H1 (cell line): ENCODE results near the gene NKG7. TPM values are rescaled to one million over a fixed set of nuclear protein-coding genes. Genes with fewer than 3 reads are reported as not detected.

Experiments
- CTCF ChIA-PET: fragments of 300-600 bp; sonication (Branson Sonifier 250); formaldehyde crosslinking; loops from one replicate; lab custom pipeline; 2021; ENCODE audit not compliant: partially characterized antibody; lab: Charles Lee
- POLR2A ChIA-PET: fragments of 300-600 bp; sonication (Branson Sonifier 250); formaldehyde crosslinking; loops from one replicate; lab custom pipeline; 2021; ENCODE audit warnings: inconsistent platforms; ENCODE audit not compliant: partially characterized antibody; lab: Charles Lee
- DNase-seq, 2 experiments: peaks; one replicate each; pipeline versions ENCODE4 v3.0.0 to v3.0.0-alpha.2; 2010 to 2022; ENCODE audit warnings: low spot score in 2 of 2, low read depth in 1 of 2, mixed read lengths in 1 of 2
- FAIRE-seq: peaks from 2 replicates; lab custom pipeline; 2011; peaks lifted over from hg19 to GRCh38; lab: Jason Lieb, UNC
- H2AFZ ChIP-seq: 2 replicates; pipeline ENCODE4 v1.8.1; 2012; ENCODE audit warnings: low read length, inconsistent platforms
- H2AK5ac ChIP-seq: 2 replicates; pipeline ENCODE4 v1.6.1; 2013; ENCODE audit warnings: low read depth, low read length
- H2BK120ac ChIP-seq: replicated peaks from 2 replicates; pipeline ENCODE3; 2013; ENCODE audit warnings: low read depth, low read length, inconsistent platforms
- H2BK12ac ChIP-seq: 2 replicates; pipeline ENCODE4 v1.6.1; 2013; ENCODE audit warnings: low read depth, low read length
- H2BK15ac ChIP-seq: 2 replicates; pipeline ENCODE4 v1.6.1; 2013; ENCODE audit warnings: low read length
- H2BK20ac ChIP-seq: 2 replicates; pipeline ENCODE4 v1.6.1; 2013; ENCODE audit warnings: low read length
- H2BK5ac ChIP-seq: 2 replicates; pipeline ENCODE4 v1.6.1; 2013; ENCODE audit warnings: low read depth, low read length
- H3K14ac ChIP-seq: 2 replicates; pipeline ENCODE4 v1.6.1; 2013; ENCODE audit warnings: inconsistent platforms; ENCODE audit not compliant: insufficient read length
- H3K18ac ChIP-seq: 2 replicates; pipeline ENCODE4 v1.6.1; 2013; ENCODE audit warnings: low read length; ENCODE audit errors: extremely low read depth
- H3K23ac ChIP-seq: 2 replicates; pipeline ENCODE4 v1.6.1; 2013; ENCODE audit warnings: inconsistent platforms; ENCODE audit not compliant: insufficient read length
- H3K23me2 ChIP-seq: 2 replicates; pipeline ENCODE4 v1.6.1; 2013; ENCODE audit warnings: low read depth, low read length
- H3K27ac ChIP-seq: 2 replicates; pipeline ENCODE4 v1.6.1; 2011; ENCODE audit warnings: low read depth, low read length, inconsistent platforms
- H3K27me3 ChIP-seq, 4 experiments: replicated peaks in 1 of 4; 1 replicate in 1 of 4; 2 replicates in 3 of 4; pipeline versions ENCODE4 v1.6.1 to v1.8.1; 2011 to 2013; ENCODE audit warnings: low read length in 3 of 4, mild to moderate bottlenecking in 3 of 4, inconsistent platforms in 2 of 4, mixed read lengths in 2 of 4, moderate library complexity in 1 of 4; ENCODE audit not compliant: control insufficient read depth in 3 of 4, insufficient read depth in 3 of 4; ENCODE audit errors: extremely low read depth in 1 of 4
- H3K36me3 ChIP-seq, 4 experiments: 2 replicates each; pipeline versions ENCODE4 v1.6.1 to v1.8.1; 2011 to 2013; ENCODE audit warnings: mild to moderate bottlenecking in 4 of 4, low read length in 3 of 4, moderate library complexity in 2 of 4, control low read depth in 1 of 4, inconsistent platforms in 1 of 4; ENCODE audit not compliant: insufficient read depth in 4 of 4, control insufficient read depth in 2 of 4
- H3K4ac ChIP-seq: replicated peaks from 2 replicates; pipeline ENCODE3; 2013; ENCODE audit warnings: low read length, low read depth, mixed read lengths, inconsistent platforms; ENCODE audit not compliant: insufficient read length
- H3K4me1 ChIP-seq, 4 experiments: replicated peaks in 1 of 4; 1 replicate in 1 of 4; 2 replicates in 3 of 4; pipeline versions ENCODE4 v1.6.1 to v1.8.1; 2011 to 2013; ENCODE audit warnings: low read length in 3 of 4, inconsistent platforms in 2 of 4, mixed read lengths in 1 of 4; ENCODE audit not compliant: insufficient read depth in 4 of 4, control insufficient read depth in 3 of 4
- H3K4me2 ChIP-seq, 2 experiments: 2 replicates each; pipeline versions ENCODE4 v1.6.1 to v1.8.1; 2011 to 2013; ENCODE audit warnings: low read depth in 2 of 2, low read length in 2 of 2, control low read depth in 1 of 2, inconsistent platforms in 1 of 2, mild to moderate bottlenecking in 1 of 2; ENCODE audit not compliant: insufficient read depth in 1 of 2
- H3K4me3 ChIP-seq, 4 experiments: fragments of 200-600, 300-600 bp in 1 of 4; sonication (generic), shearing (Covaris generic), sonication (Bioruptor Twin) in 1 of 4; 2 replicates each; pipeline versions ENCODE4 v1.5.1 to v1.8.1; 2011 to 2016; ENCODE audit warnings: low read length in 4 of 4, low read depth in 3 of 4, control low read depth in 2 of 4, inconsistent platforms in 2 of 4, mild to moderate bottlenecking in 2 of 4, mixed read lengths in 1 of 4, moderate library complexity in 1 of 4; ENCODE audit not compliant: insufficient read depth in 2 of 4; ENCODE audit errors: extremely low read depth in 1 of 4
- H3K56ac ChIP-seq: replicated peaks from 2 replicates; pipeline ENCODE3; 2013; ENCODE audit warnings: low read depth, mild to moderate bottlenecking, mixed read lengths, low read length, inconsistent platforms; ENCODE audit not compliant: insufficient read length
- H3K79me1 ChIP-seq: 2 replicates; pipeline ENCODE4 v1.6.1; 2013; ENCODE audit warnings: low read depth, low read length, control low read depth
- H3K79me2 ChIP-seq, 2 experiments: 2 replicates each; pipeline versions ENCODE4 v1.6.1 to v1.8.1; 2012 to 2013; ENCODE audit warnings: low read length in 2 of 2, mild to moderate bottlenecking in 2 of 2, inconsistent platforms in 1 of 2; ENCODE audit not compliant: insufficient read depth in 2 of 2, control insufficient read depth in 1 of 2
- H3K9ac ChIP-seq, 4 experiments: replicated peaks in 1 of 4; 1 replicate in 1 of 4; 2 replicates in 3 of 4; pipeline versions ENCODE4 v1.6.1 to v1.8.1; 2011 to 2013; ENCODE audit warnings: low read depth in 3 of 4, low read length in 3 of 4, control low read depth in 2 of 4, mild to moderate bottlenecking in 2 of 4, moderate library complexity in 2 of 4, inconsistent platforms in 1 of 4; ENCODE audit errors: extremely low read depth in 1 of 4
- H3K9me3 ChIP-seq, 2 experiments: 2 replicates each; pipeline versions ENCODE4 v1.6.1 to v1.8.1; 2012 to 2013; ENCODE audit warnings: mild to moderate bottlenecking in 2 of 2, moderate library complexity in 2 of 2, control low read depth in 1 of 2, inconsistent platforms in 1 of 2, low read depth in 1 of 2, low read length in 1 of 2, mixed read lengths in 1 of 2; ENCODE audit not compliant: insufficient read depth in 2 of 2
- H4K20me1 ChIP-seq, 2 experiments: replicated peaks in 1 of 2; 2 replicates each; pipeline versions ENCODE3 to v1.8.1; 2011 to 2013; ENCODE audit warnings: inconsistent platforms in 2 of 2, low read length in 2 of 2, mild to moderate bottlenecking in 1 of 2; ENCODE audit not compliant: insufficient read depth in 2 of 2, control insufficient read depth in 1 of 2
- H4K5ac ChIP-seq: 2 replicates; pipeline ENCODE4 v1.6.1; 2013; ENCODE audit warnings: low read length, low read depth, mixed read lengths, inconsistent platforms; ENCODE audit not compliant: insufficient read length
- H4K8ac ChIP-seq: 2 replicates; pipeline ENCODE4 v1.8.0; 2013; ENCODE audit warnings: mild to moderate bottlenecking, moderate library complexity, low read length, inconsistent platforms; ENCODE audit not compliant: insufficient read depth; ENCODE audit errors: extremely low read depth
- H4K91ac ChIP-seq: replicated peaks from 2 replicates; pipeline ENCODE3; 2013; ENCODE audit warnings: low read length, mixed read lengths, inconsistent platforms; ENCODE audit not compliant: insufficient read length
- BACH1 ChIP-seq: IDR thresholded peaks from 2 replicates; pipeline ENCODE4 v1.6.1; 2012; ENCODE audit warnings: low read length, improper control_type of control experiment
- CBX5 ChIP-seq: fragments of 300-800, 300-1000 bp; sonication (generic); IDR thresholded peaks from 2 replicates; pipeline ENCODE4 v1.7.1; 2016; ENCODE audit warnings: antibody characterized with exemption, low read length, low read depth
- CEBPB ChIP-seq: IDR thresholded peaks from 2 replicates; pipeline ENCODE4 v1.6.1; 2012; ENCODE audit warnings: low read depth, low read length
- CREB1 ChIP-seq: IDR thresholded peaks from 2 replicates; pipeline ENCODE4 v1.6.1; 2012; ENCODE audit warnings: inconsistent platforms
- CTBP2 ChIP-seq: IDR thresholded peaks from 2 replicates; pipeline ENCODE4 v1.7.0; 2011; ENCODE audit warnings: borderline replicate concordance, mild to moderate bottlenecking, moderate library complexity, mixed read lengths, low read length; ENCODE audit not compliant: insufficient read depth, insufficient read length
- FOSL1 ChIP-seq: IDR thresholded peaks from 2 replicates; pipeline ENCODE4 v1.6.1; 2011; ENCODE audit warnings: mild to moderate bottlenecking, low read depth, low read length, moderate library complexity; ENCODE audit not compliant: insufficient read depth
- HDAC2 ChIP-seq, 2 experiments: fragments of 300-600 bp in 1 of 2; sonication (generic) in 1 of 2; IDR thresholded peaks; 2 replicates each; pipeline ENCODE4 v1.6.1; 2011 to 2012; ENCODE audit warnings: low read depth in 2 of 2, low read length in 2 of 2, mild to moderate bottlenecking in 2 of 2, moderate library complexity in 2 of 2, borderline replicate concordance in 1 of 2, inconsistent platforms in 1 of 2
- JUND ChIP-seq: IDR thresholded peaks from 2 replicates; pipeline ENCODE4 v1.6.1; 2011; ENCODE audit warnings: mild to moderate bottlenecking, improper control_type of control experiment, low read length
- MAFK ChIP-seq: IDR thresholded peaks from 2 replicates; pipeline ENCODE4 v1.6.1; 2012; ENCODE audit warnings: low read depth, mild to moderate bottlenecking, improper control_type of control experiment, low read length
- NRF1 ChIP-seq: IDR thresholded peaks from 2 replicates; pipeline ENCODE4 v1.6.1; 2011; ENCODE audit warnings: mild to moderate bottlenecking, low read depth, low read length, improper control_type of control experiment
- POU5F1 ChIP-seq: IDR thresholded peaks from 2 replicates; pipeline ENCODE4 v1.6.1; 2011; ENCODE audit warnings: low read depth, mild to moderate bottlenecking, low read length, moderate library complexity
- RFX5 ChIP-seq: IDR thresholded peaks from 2 replicates; pipeline ENCODE4 v1.6.1; 2011; ENCODE audit warnings: low read depth, low read length, improper control_type of control experiment, borderline replicate concordance
- TAF7 ChIP-seq: optimal IDR thresholded peaks from 2 replicates; pipeline ENCODE3; 2011; ENCODE audit warnings: low read depth, mild to moderate bottlenecking, inconsistent platforms, low read length, moderate library complexity, borderline replicate concordance
- TEAD4 ChIP-seq: IDR thresholded peaks from 2 replicates; pipeline ENCODE4 v1.6.1; 2012; ENCODE audit warnings: low read depth, low read length, inconsistent platforms, mixed read lengths
- YY1 ChIP-seq: IDR thresholded peaks from 2 replicates; pipeline ENCODE4 v1.6.1; 2011; ENCODE audit warnings: low read depth, mild to moderate bottlenecking, low read length
- WGBS, 2 experiments: shearing (Covaris generic) in 1 of 2; methylation state at CpG; one replicate each; pipeline versions ENCODE4 v1.1.6 to v1.1.7; 2013 to 2015; ENCODE audit warnings: low lambda C conversion rate in 2 of 2, mixed read lengths in 2 of 2, inconsistent platforms in 1 of 2, low coverage in 1 of 2, missing lambda C conversion rate in 1 of 2; ENCODE audit not compliant: insufficient replicate concordance in 2 of 2, insufficient coverage in 1 of 2, insufficient read length in 1 of 2; ENCODE audit errors: extremely low coverage in 1 of 2, missing lambda C conversion rate in 1 of 2; 5-methylcytosine and 5-hydroxymethylcytosine counted together
- polyA plus RNA-seq, 7 experiments: library from polyadenylated mRNA; depleted of rRNA in 3 of 7; stranded (reverse) in 5 of 7; unstranded in 2 of 7; fragments of >200 nt in 5 of 7; fragments of 200-250 nt in 2 of 7; gene quantifications; 1 replicate in 5 of 7; 2 replicates in 1 of 7; 4 replicates in 1 of 7; pipeline versions ENCODE4 v1.2.1 to v1.2.3, GENCODE V29; 2011 to 2013; ENCODE audit warnings: missing spikeins in 2 of 7, mixed read lengths in 2 of 7
- total RNA-seq: library from RNA; stranded (reverse); fragmentation: NEBNext Ultra II Directional; extraction: Animal tissue kit (Norgen Biotek cat#: 25700); gene quantifications from 2 replicates; pipeline ENCODE4 v1.2.1, GENCODE V29; 2021

NKG7 gene
- total and polyA plus RNA-seq, 2 of the 8 experiments (the other 6 are each of a cell fraction or from before 2014, with no cell fraction given), result not detected

DNA sequence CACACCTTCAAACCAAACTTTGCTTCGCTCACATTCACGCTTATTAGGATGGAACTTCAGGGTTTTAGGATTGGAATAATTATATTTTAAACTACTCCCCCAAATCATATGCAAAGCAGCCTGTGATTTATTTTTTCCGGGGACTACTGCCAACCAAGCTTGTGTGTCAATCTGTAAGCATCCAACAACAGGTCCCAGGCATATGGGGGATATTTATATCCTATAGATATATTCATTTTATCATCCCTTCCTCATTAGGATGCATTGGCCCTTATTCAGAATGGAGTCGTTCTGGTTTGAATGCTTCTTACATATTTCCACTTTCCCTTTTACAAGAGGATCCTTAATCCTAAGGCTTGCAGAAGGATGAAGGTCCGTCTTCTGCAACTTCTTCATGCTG, 26.8 kb upstream of the NKG7 start:
- Histone ChIP-seq H2BK5ac (no peak overlapping the region), H2AK5ac (no peak overlapping the region), H3K27ac (no peak overlapping the region), H3K9ac (no peak overlapping the region), H3K4me1 (peaks cover 0 to 3% (median 0%) of the 10 kb centered on the region in 4 experiments; a peak in 1 of 7 replicates), H3K56ac (no peak overlapping the region), H2BK15ac (no peak overlapping the region), H3K4ac (no peak overlapping the region), H4K20me1 (no peaks in the 10 kb centered on the region), H3K4me2 (no peak overlapping the region), H3K18ac (no peak overlapping the region), H3K27me3 (no peaks in the 10 kb centered on the region), H2AFZ (no peak overlapping the region), H3K23me2 (peaks cover 5% of the 10 kb centered on the region; the same call in 1 of the 2 replicates), H3K36me3 (peaks cover 0 to 9% (median 3%) of the 10 kb centered on the region in 4 experiments; a peak in 4 of 8 replicates), H4K8ac (no peak overlapping the region), H3K79me1 (no peaks in the 10 kb centered on the region), H2BK120ac (no peak overlapping the region), H3K79me2 (peaks cover 0 to 5% of the 10 kb centered on the region in 2 experiments; a peak in 2 of 4 replicates), H4K5ac (no peak overlapping the region), H2BK12ac (no peak overlapping the region), H3K14ac (no peak overlapping the region), H3K23ac (no peak overlapping the region), H4K91ac (no peak overlapping the region), H3K4me3 (no peak overlapping the region), H2BK20ac (no peak overlapping the region), H3K9me3 (peaks cover 23 to 24% of the 10 kb centered on the region in 2 experiments)
- POLR2A ChIA-PET, result interaction anchor here (0.8 kb wide), 1 partner anchor 19 kb away, joined by 4 read pairs; no protein-coding TSS in a partner anchor
- FAIRE-seq (no peak), DNase-seq (no peak)
- CTCF ChIA-PET, result interaction anchor here (0.7 to 7.0 kb wide), 13 partner anchors 10 to 208 kb away, joined by 3 to 74 read pairs (median 5); partner anchors contain the start of genes CLDND2, ETFB and SIGLEC10
- WGBS, 2 experiments, result 92% methylated on average over 5 of the region's 5 CpGs; no CpG with 5 or more reads in 1 of the 2 experiments
- no peak for TF ChIP-seq NRF1
- TF ChIP-seq CEBPB, result no peak
- no peak for TF ChIP-seq RFX5
- no peak for TF ChIP-seq FOSL1
- no peak for TF ChIP-seq MAFK
- no peak for TF ChIP-seq CBX5
- TF ChIP-seq POU5F1, result no peak
- TF ChIP-seq BACH1, result no peak
- TF ChIP-seq JUND, result no peak
- TF ChIP-seq CTBP2, result no peak
- no peak for TF ChIP-seq YY1
- TF ChIP-seq CREB1, result no peak
- no peak for TF ChIP-seq TAF7
- TF ChIP-seq HDAC2 (IDR thresholded peaks at IDR 0.05; ENCODE audit: borderline replicate concordance in 1 of 2, low read depth in 2 of 2, low read length in 2 of 2), result no peak
- TF ChIP-seq TEAD4, result no peak
